ENCODE measurements around the gene OR51B6.

DNA sequence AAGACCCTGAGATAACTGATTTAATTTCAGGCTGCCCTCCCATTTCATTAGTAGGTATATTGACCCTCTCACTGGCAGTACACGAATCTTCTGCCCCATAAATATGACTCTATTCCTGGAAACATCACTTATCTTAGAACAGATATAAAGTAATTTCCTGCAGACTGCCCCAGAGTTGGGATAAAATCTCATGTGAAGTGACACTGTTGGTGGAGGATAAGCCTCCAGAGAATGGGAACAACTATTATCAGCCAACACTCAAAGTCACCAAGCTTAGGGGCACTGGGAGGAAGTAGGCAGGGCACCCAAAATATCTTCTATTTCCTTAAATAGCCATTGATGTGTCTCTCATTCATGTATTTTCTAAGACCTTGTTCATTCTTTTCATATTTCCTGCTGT lies 16.1 kb upstream of the OR51B6 start:
- TF ChIP-seq CTCF (IDR thresholded peaks at IDR 0.05; ENCODE audit: poor library complexity): no peak
- no peak for TF ChIP-seq EZH2 (IDR thresholded peaks at IDR 0.05; ENCODE audit: borderline replicate concordance)

Measured in hepatocyte (in vitro differentiated cells).